HCT116 (cell line): ENCODE data around the gene PAM16. TPM values are rescaled to one million over a fixed set of nuclear protein-coding genes. Genes with fewer than 3 reads are reported as not detected.

Experiments
- ATAC-seq: fragments of 200-7000 bp; cut with Tn5 transposase; 2 replicates; pipeline ENCODE4 v1.9.1; 2020; ENCODE audit warnings: mild to moderate bottlenecking, moderate library complexity
- BruUV-seq: library from RNA; stranded (reverse); fragments of 400-500 nt; replicated peaks from 2 replicates; lab custom pipeline; 2021; lab: Mats Ljungman, UMichigan
- CTCF ChIA-PET: fragments of 300-600 bp; sonication (Branson Sonifier 250); formaldehyde crosslinking; loops from one replicate; lab custom pipeline; 2021; ENCODE audit warnings: antibody characterized with exemption; lab: Charles Lee
- POLR2A ChIA-PET: fragments of 300-600, 350-600 bp; sonication (Branson Sonifier 250); formaldehyde crosslinking; loops from one replicate; lab custom pipeline; 2021; ENCODE audit warnings: antibody characterized with exemption; lab: Charles Lee
- RAD21 ChIA-PET, 2 experiments: fragments of 300-600 bp; sonication (Branson Sonifier 250); formaldehyde crosslinking; loops; one replicate each; lab custom pipeline; 2023; ENCODE audit warnings: low total read pairs in 2 of 2; ENCODE audit not compliant: uncharacterized antibody in 2 of 2, unreplicated experiment in 2 of 2, low non-redundant PET in 1 of 2; lab: Charles Lee
- DNase-seq: peaks from one replicate; pipeline ENCODE4 v3.0.0-alpha.2; 2010; ENCODE audit warnings: low read depth, low spot score
- H2AFZ ChIP-seq: fragments of 200-600 bp; shearing (Covaris generic), sonication (generic); 2 replicates; pipeline ENCODE4 v1.6.1; 2017; ENCODE audit warnings: low read depth, mixed run types, mixed read lengths, antibody characterized with exemption, low read length; ENCODE audit not compliant: poor library complexity, severe bottlenecking
- H3K27ac ChIP-seq: 2 replicates; pipeline ENCODE4 v1.5.1; 2012; ENCODE audit warnings: low read depth, low read length
- H3K27me3 ChIP-seq: fragments of 200-600 bp; sonication (generic); 2 replicates; pipeline ENCODE4 v1.6.1; 2016; ENCODE audit warnings: mixed run types, low read length, mixed read lengths; ENCODE audit not compliant: insufficient read depth
- H3K36me3 ChIP-seq, 2 experiments: fragments of 200-500 bp in 1 of 2; fragments of 200-600 bp in 1 of 2; sonication (Bioruptor generic) in 1 of 2; sonication (generic) in 1 of 2; 2 replicates each; pipeline versions ENCODE4 v1.5.1 to v1.6.1; 2014 to 2016; ENCODE audit warnings: low read length in 2 of 2, inconsistent platforms in 1 of 2, mixed read lengths in 1 of 2, mixed run types in 1 of 2; ENCODE audit not compliant: insufficient read depth in 2 of 2, control insufficient read depth in 1 of 2
- H3K4me1 ChIP-seq, 2 experiments: fragments of 200-600 bp in 1 of 2; sonication (generic) in 1 of 2; 2 replicates each; pipeline versions ENCODE4 v1.5.1 to v1.6.1; 2012 to 2017; ENCODE audit warnings: low read length in 2 of 2, inconsistent platforms in 1 of 2, mild to moderate bottlenecking in 1 of 2, mixed read lengths in 1 of 2, mixed run types in 1 of 2, moderate library complexity in 1 of 2; ENCODE audit not compliant: insufficient read depth in 2 of 2, control insufficient read depth in 1 of 2
- H3K4me2 ChIP-seq: fragments of 200-600 bp; sonication (generic); 2 replicates; pipeline ENCODE4 v1.6.1; 2017; ENCODE audit warnings: mixed run types, low read length, mixed read lengths
- H3K4me3 ChIP-seq, 2 experiments: fragments of 200-600 bp in 1 of 2; sonication (generic) in 1 of 2; replicated peaks in 1 of 2; 2 replicates each; pipeline ENCODE4 v1.5.1; 2011 to 2016; ENCODE audit warnings: low read length in 2 of 2, control low read depth in 1 of 2, low read depth in 1 of 2, mild to moderate bottlenecking in 1 of 2, mixed read lengths in 1 of 2, mixed run types in 1 of 2
- H3K79me2 ChIP-seq: fragments of 200-600 bp; sonication (generic); 2 replicates; pipeline ENCODE4 v1.6.1; 2017; ENCODE audit warnings: mild to moderate bottlenecking, mixed run types, low read length, moderate library complexity, mixed read lengths; ENCODE audit not compliant: insufficient read depth
- H3K9ac ChIP-seq: fragments of 200-600 bp; sonication (generic); 2 replicates; pipeline ENCODE4 v1.6.1; 2016; ENCODE audit warnings: low read length, mixed read lengths
- H3K9me2 ChIP-seq: fragments of 200-600 bp; sonication (generic), shearing (Covaris generic); 2 replicates; pipeline ENCODE4 v1.6.1; 2017; ENCODE audit warnings: mixed run types, mild to moderate bottlenecking, moderate library complexity; ENCODE audit not compliant: insufficient read depth
- H3K9me3 ChIP-seq, 2 experiments: fragments of 200-500 bp in 1 of 2; fragments of 200-600 bp in 1 of 2; sonication (Bioruptor generic) in 1 of 2; sonication (generic) in 1 of 2; 2 replicates each; pipeline ENCODE4 v1.6.1; 2014 to 2017; ENCODE audit warnings: low read length in 2 of 2, mixed read lengths in 2 of 2, inconsistent platforms in 1 of 2, low read depth in 1 of 2, mild to moderate bottlenecking in 1 of 2, mixed run types in 1 of 2, moderate library complexity in 1 of 2; ENCODE audit not compliant: control insufficient read depth in 1 of 2, insufficient read depth in 1 of 2
- H4K20me1 ChIP-seq: fragments of 200-600 bp; sonication (generic), shearing (Covaris generic); 2 replicates; pipeline ENCODE4 v1.6.1; 2017; ENCODE audit warnings: mixed run types, mild to moderate bottlenecking, moderate library complexity; ENCODE audit not compliant: insufficient read depth
- ATF3 ChIP-seq: IDR thresholded peaks from 2 replicates; pipeline ENCODE4 v1.6.1; 2012
- CBX3 ChIP-seq: IDR thresholded peaks from 2 replicates; pipeline ENCODE4 v1.6.1; 2012; ENCODE audit warnings: low read depth
- CEBPB ChIP-seq: IDR thresholded peaks from 2 replicates; pipeline ENCODE4 v1.6.1; 2012; ENCODE audit warnings: low read depth
- CTCF ChIP-seq, 3 experiments: fragments of 200-600 bp in 1 of 3; sonication (generic) in 1 of 3; IDR thresholded peaks in 2 of 3; conservative IDR thresholded peaks in 1 of 3; 2 replicates each; pipeline ENCODE4 v1.5.1; 2012 to 2017; ENCODE audit warnings: low read depth in 2 of 3, low read length in 2 of 3, antibody characterized with exemption in 1 of 3, borderline replicate concordance in 1 of 3, control low read depth in 1 of 3, mild to moderate bottlenecking in 1 of 3, mixed read lengths in 1 of 3, mixed run types in 1 of 3, moderate library complexity in 1 of 3; ENCODE audit not compliant: insufficient read depth in 1 of 3
- ELF1 ChIP-seq: IDR thresholded peaks from 2 replicates; pipeline ENCODE4 v1.6.1; 2012; ENCODE audit warnings: low read depth, borderline replicate concordance
- EZH2 ChIP-seq: fragments of 200-600 bp; sonication (generic); IDR thresholded peaks from 2 replicates; pipeline ENCODE4 v1.6.1; 2017; ENCODE audit warnings: antibody characterized with exemption, mixed run types
- EZH2phosphoT487 ChIP-seq: fragments of 200-600 bp; IDR thresholded peaks from 2 replicates; pipeline ENCODE4 v1.6.1; 2018; ENCODE audit warnings: antibody characterized with exemption, borderline replicate concordance
- FOSL1 ChIP-seq: IDR thresholded peaks from 2 replicates; pipeline ENCODE4 v1.6.1; 2012; ENCODE audit warnings: low read depth
- JUND ChIP-seq: IDR thresholded peaks from 2 replicates; pipeline ENCODE4 v1.6.1; 2012
- MAX ChIP-seq: IDR thresholded peaks from 2 replicates; pipeline ENCODE4 v1.6.1; 2012
- POLR2A ChIP-seq: IDR thresholded peaks from 2 replicates; pipeline ENCODE4 v1.7.0; 2011; ENCODE audit warnings: borderline replicate concordance; ENCODE audit not compliant: insufficient read depth, insufficient read length; ENCODE audit errors: extremely low read depth
- POLR2AphosphoS5 ChIP-seq: IDR thresholded peaks from 2 replicates; pipeline ENCODE4 v1.6.1; 2011; ENCODE audit warnings: mild to moderate bottlenecking, low read depth, low read length, moderate library complexity
- RAD21 ChIP-seq: IDR thresholded peaks from 2 replicates; pipeline ENCODE4 v1.6.1; 2012; ENCODE audit warnings: low read depth, mild to moderate bottlenecking
- REST ChIP-seq: IDR thresholded peaks from 2 replicates; pipeline ENCODE4 v1.6.1; 2012; ENCODE audit warnings: low read depth
- SP1 ChIP-seq: IDR thresholded peaks from 2 replicates; pipeline ENCODE4 v1.6.1; 2012; ENCODE audit warnings: low read depth
- SRF ChIP-seq: IDR thresholded peaks from 2 replicates; pipeline ENCODE4 v1.6.1; 2012; ENCODE audit warnings: low read depth
- TCF7L2 ChIP-seq: IDR thresholded peaks from 2 replicates; pipeline ENCODE4 v1.7.0; 2011; ENCODE audit warnings: borderline replicate concordance, inconsistent platforms; ENCODE audit not compliant: insufficient read depth, insufficient read length; ENCODE audit errors: extremely low read depth
- YY1 ChIP-seq: IDR thresholded peaks from 2 replicates; pipeline ENCODE4 v1.6.1; 2011; ENCODE audit warnings: low read length, low read depth, moderate library complexity, mild to moderate bottlenecking; ENCODE audit not compliant: insufficient replicate concordance; ENCODE audit errors: extremely low read depth
- ZBTB33 ChIP-seq: IDR thresholded peaks from 2 replicates; pipeline ENCODE4 v1.6.1; 2011; ENCODE audit warnings: mild to moderate bottlenecking, low read length, moderate library complexity; ENCODE audit not compliant: insufficient replicate concordance; ENCODE audit errors: extremely low read depth
- ZFX ChIP-seq: fragments of 450-650 bp; IDR thresholded peaks from 2 replicates; pipeline ENCODE4 v1.6.1; 2017
- intact Hi-C: fragments of 100-400 bp; cut with micrococcal nuclease; formaldehyde crosslinking; loops from 2 replicates; pipeline ENCODE4 v1.10.0; 2022
- total RNA-seq: library from RNA; stranded (reverse); gene quantifications from one replicate; pipeline ENCODE4 v1.2.1, GENCODE V29; 2021; ENCODE audit not compliant: unreplicated experiment

The PAM16 gene
- total RNA-seq, 1 experiment from 2014 or later, result 102 TPM

- RAD21 ChIA-PET, result no interaction called here
- DNase-seq, result no peak
- BruUV-seq, result no TSS peak
- Histone ChIP-seq H2AFZ (no peak overlapping the region), H3K27ac (no peak overlapping the region), H3K36me3 (no peaks in the 10 kb centered on the region), H4K20me1 (no peaks in the 10 kb centered on the region), H3K9ac (no peak overlapping the region), H3K9me2 (no peaks in the 10 kb centered on the region), H3K27me3 (no peaks in the 10 kb centered on the region), H3K9me3 (no peaks in the 10 kb centered on the region), H3K79me2 (peaks cover 6% of the 10 kb centered on the region), H3K4me2 (no peak overlapping the region), H3K4me3 (no peak overlapping the region), H3K4me1 (peaks cover 32 to 56% of the 10 kb centered on the region in 2 experiments)
- ATAC-seq, result no peak
- intact Hi-C loops, result no loop called here
- POLR2A ChIA-PET, result no interaction called here
- TF ChIP-seq RAD21 (no peak), SRF (no peak), CBX3 (no peak), POLR2A (no peak), TCF7L2 (no peak), CEBPB (no peak), FOSL1 (no peak), CTCF (IDR thresholded peaks at IDR 0.05 in 2 of 3, conservative IDR thresholded peaks at IDR 0.05 in 1 of 3; ENCODE audit: borderline replicate concordance in 1 of 3, insufficient read depth in 1 of 3, low read depth in 2 of 3, low read length in 2 of 3) (no peak), ATF3 (no peak), ZBTB33 (no peak), EZH2phosphoT487 (no peak), POLR2AphosphoS5 (no peak), REST (no peak), ELF1 (no peak), MAX (no peak), ZFX (no peak), YY1 (no peak), JUND (no peak), SP1 (no peak), EZH2 (no peak)
- CTCF ChIA-PET, result interaction anchor here (5.2 kb wide), 1 partner anchor 8 kb away, joined by 40 read pairs; no protein-coding TSS in a partner anchor
Measured at GRCh38 chr16:4301968-4302367, 49.2 kb downstream of the PAM16 start.
